Measurements from ENCODE around the gene NUDT19. TPM values are rescaled to one million over a fixed set of nuclear protein-coding genes. Genes with fewer than 3 reads are reported as not detected.

The NUDT19 gene
- polyA plus RNA-seq, 1 donor, result 8.2 TPM

Other genes with a start within 250 kb of the NUDT19 start
- 138 TPM for gene PDCD5, start 110.6 kb upstream of the NUDT19 start, polyA plus RNA-seq (ENCODE audit: insufficient read length)
- 11.2 TPM for gene ANKRD27, start 16.6 kb upstream of the NUDT19 start, polyA plus RNA-seq (ENCODE audit: insufficient read length)
- 0.20 TPM for gene RGS9BP, start 16.0 kb upstream of the NUDT19 start, polyA plus RNA-seq (ENCODE audit: insufficient read length)
- gene TDRD12, start 27.9 kb downstream of the NUDT19 start, polyA plus RNA-seq (ENCODE audit: insufficient read length), result 0.63 TPM
- 0.62 TPM for gene SLC7A9, start 177.9 kb downstream of the NUDT19 start, polyA plus RNA-seq (ENCODE audit: insufficient read length)

Measured in forelimb muscle (tissue), 1 donor.